GM19238 (cell line): ENCODE measurements around the gene CLDN2.
"Not testable (repeated sequence)": the region's sequence is repeated elsewhere in the genome, so short reads cannot be mapped to it uniquely, and the experiment has no call there.

Experiments
- DNase-seq: peaks from one replicate; pipeline ENCODE4 v3.0.0; 2011; ENCODE audit warnings: low spot score; ENCODE audit not compliant: insufficient read length

CLDN2 gene

GRCh38 chrX:106959901-106960300, 39.7 kb downstream of the CLDN2 start:
- DNase-seq: no peak

GRCh38 chrX:106963111-106963510, 42.9 kb downstream of the CLDN2 start:
- DNase-seq: no peak

DNA sequence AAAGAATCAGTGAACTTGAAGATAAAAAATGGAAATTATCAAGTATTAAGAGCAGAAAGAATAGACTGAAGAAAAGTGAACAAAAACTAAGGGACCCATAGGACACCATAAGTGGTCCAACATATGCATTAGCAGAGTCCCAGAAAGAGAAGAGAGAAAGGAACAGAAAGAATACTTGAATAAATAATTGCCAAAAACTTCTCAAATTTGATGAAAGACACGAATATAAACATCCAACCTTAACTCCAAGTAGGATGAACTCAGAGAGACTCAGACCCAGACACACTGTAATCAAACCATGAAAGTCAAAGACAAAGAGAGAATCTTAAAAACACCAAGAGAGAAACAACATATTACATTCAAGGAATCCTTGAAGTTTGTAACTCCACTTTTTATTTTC, 44.1 kb downstream of the CLDN2 start:
- no peak for DNase-seq

- DNase-seq: not testable (repeated sequence)
Measured at GRCh38 chrX:106966547-106966946, 46.3 kb downstream of the CLDN2 start.

- DNase-seq: no peak
Measured at GRCh38 chrX:106972896-106973295, 52.7 kb downstream of the CLDN2 start.

DNA sequence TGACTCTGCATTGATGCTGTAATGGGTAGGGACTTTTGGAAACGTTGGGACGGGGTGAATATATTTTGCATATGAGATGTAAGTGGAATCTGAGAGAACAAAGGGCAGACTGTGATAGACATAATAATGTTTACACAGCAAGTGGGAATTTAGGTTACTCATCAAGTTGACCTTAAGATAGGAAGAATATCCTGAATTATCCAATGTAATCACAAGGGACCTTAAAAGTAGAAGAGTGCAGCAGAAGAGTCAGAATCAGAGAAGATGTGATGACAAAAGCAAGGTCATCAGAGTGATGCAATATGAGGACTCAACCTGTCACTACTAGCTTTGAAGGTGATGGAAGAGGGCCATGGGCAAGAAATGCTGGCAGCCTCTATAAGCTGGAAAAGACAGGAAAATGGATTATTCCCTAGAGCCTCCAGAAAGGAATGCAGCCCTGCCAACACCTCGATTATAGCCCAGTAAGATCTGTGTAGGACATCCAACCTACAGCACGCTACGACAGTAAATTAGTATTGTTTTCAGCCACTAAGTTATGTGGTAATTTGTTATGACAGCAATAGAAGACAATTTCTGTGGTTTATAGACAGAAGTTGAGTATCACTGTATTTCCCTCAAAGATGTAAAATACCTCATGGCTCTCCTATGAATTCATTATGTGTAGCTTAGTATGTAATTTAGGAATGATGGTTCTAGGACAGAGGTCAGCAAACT, 53.4 kb downstream of the CLDN2 start:
- no peak for DNase-seq

DNA sequence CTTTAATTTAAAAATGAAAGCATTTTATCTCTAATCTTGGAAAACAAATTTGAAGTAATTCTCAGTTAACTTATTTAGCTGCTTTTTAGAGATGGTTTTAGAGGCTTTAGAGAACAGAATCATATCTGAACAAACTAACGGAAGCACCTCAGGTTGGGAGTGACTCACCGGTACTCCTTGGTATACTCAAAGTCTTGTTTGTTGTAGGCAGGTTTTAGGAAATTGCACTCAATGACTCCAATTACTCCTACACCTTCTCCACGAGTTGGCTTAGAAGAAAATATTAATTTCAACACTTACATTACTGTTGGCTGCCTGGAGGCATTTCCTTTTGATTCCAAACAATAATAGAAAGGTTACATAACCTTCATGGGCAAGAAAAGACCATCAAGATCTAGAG, 56.2 kb downstream of the CLDN2 start:
- no peak for DNase-seq
